ENCODE data around the gene B4GALT5.

GRCh38 chr20:49676581-49677291 lies 36.9 kb downstream of the B4GALT5 start:
- no peak for TF ChIP-seq CTCF (IDR thresholded peaks at IDR 0.05; ENCODE audit: low read depth, low read length)
- TF ChIP-seq EZH2phosphoT487 (IDR thresholded peaks at IDR 0.05; ENCODE audit: low read depth), result no peak

Measured in OCI-LY3 (cell line).